Muscle of leg (tissue), 16 donors: Measurements from ENCODE around the gene PFN1. TPM values are rescaled to one million over a fixed set of nuclear protein-coding genes. Genes with fewer than 3 reads are reported as not detected.
A peak's percentile ranks its signal among the peaks of the same experiment; 100 is the strongest.

Experiments used
- DNase-seq: peaks from one replicate; pipeline ENCODE4 v3.0.0; 2013
- H3K27ac ChIP-seq: one replicate; pipeline ENCODE4 v1.5.1; 2013; ENCODE audit warnings: mild to moderate bottlenecking, low read length, control low read depth
- H3K27me3 ChIP-seq: one replicate; pipeline ENCODE4 v1.6.1; 2013; ENCODE audit warnings: low read length; ENCODE audit not compliant: control insufficient read depth, insufficient read depth
- H3K36me3 ChIP-seq: one replicate; pipeline ENCODE4 v1.6.1; 2013; ENCODE audit warnings: low read length; ENCODE audit not compliant: control insufficient read depth, insufficient read depth
- H3K4me1 ChIP-seq: one replicate; pipeline ENCODE4 v1.6.1; 2013; ENCODE audit warnings: low read length; ENCODE audit not compliant: control insufficient read depth, insufficient read depth
- H3K4me3 ChIP-seq: one replicate; pipeline ENCODE4 v1.5.1; 2013; ENCODE audit warnings: low read length, control low read depth
- H3K9me3 ChIP-seq: replicated peaks from 2 replicates; pipeline ENCODE4 v1.6.1; 2013; ENCODE audit warnings: low read depth, low read length; ENCODE audit not compliant: control insufficient read depth
- WGBS: methylation state at CpG from one replicate; pipeline ENCODE4 v1.1.5; 2013; ENCODE audit warnings: missing lambda C conversion rate; ENCODE audit not compliant: insufficient coverage; 5-methylcytosine and 5-hydroxymethylcytosine counted together
- long read RNA-seq, 11 donors: transcript quantifications; one replicate each; lab custom pipeline, GENCODE V29; 2026
- polyA plus RNA-seq, 8 donors: library from polyadenylated mRNA; unstranded; fragments of 120-200 nt; gene quantifications; one replicate each; pipeline versions ENCODE4 v1.2.1 to v1.2.3, GENCODE V29; 2013; ENCODE audit warnings: inconsistent platforms in 1 of 8, low replicate concordance in 1 of 8; ENCODE audit not compliant: insufficient read length in 8 of 8, insufficient read depth in 1 of 8
- total RNA-seq: library from RNA; stranded (reverse); fragments of 120-200 nt; gene quantifications from one replicate; pipeline ENCODE4 v1.2.4, GENCODE V29; 2013

The PFN1 gene
- total RNA-seq (175 TPM), polyA plus RNA-seq (100 to 1,000 TPM; 413 to 498 (median 454) TPM)
- long read RNA-seq, donor 1, transcript PFN1-203 (2 exons, 1,173 nt), result minor isoform, 30 of 175 reads
- long read RNA-seq, donor 1, transcript PFN1-201 (3 exons, 1,291 nt), result major isoform, 145 of 175 reads
- long read RNA-seq, donor 1, partial matches to known transcripts, result 0 of 175 reads
- long read RNA-seq, donor 1, other reads (novel, unspliced or antisense), result 0 of 175 reads
- long read RNA-seq, donor 2, transcript PFN1-201 (3 exons, 1,291 nt), result major isoform, 40 of 46 reads
- long read RNA-seq, donor 2, transcript PFN1-203 (2 exons, 1,173 nt), result minor isoform, 6 of 46 reads
- long read RNA-seq, donor 2, partial matches to known transcripts, result 0 of 46 reads
- long read RNA-seq, donor 2, other reads (novel, unspliced or antisense), result 0 of 46 reads
- long read RNA-seq, donor 3, transcript PFN1-201 (3 exons, 1,291 nt), result major isoform, 357 of 421 reads
- long read RNA-seq, donor 3, transcript PFN1-203 (2 exons, 1,173 nt), result minor isoform, 40 of 421 reads
- long read RNA-seq, donor 3, partial matches to known transcripts, result 17 of 421 reads
- long read RNA-seq, donor 3, other reads (novel, unspliced or antisense), result 7 of 421 reads
- long read RNA-seq, donor 4, transcript PFN1-201 (3 exons, 1,291 nt), result major isoform, 336 of 1,604 reads
- long read RNA-seq, donor 4, transcript PFN1-203 (2 exons, 1,173 nt), result minor isoform, 63 of 1,604 reads
- long read RNA-seq, donor 4, partial matches to known transcripts, result 881 of 1,604 reads
- long read RNA-seq, donor 4, other reads (novel, unspliced or antisense), result 324 of 1,604 reads
- long read RNA-seq, donor 5, transcript PFN1-201 (3 exons, 1,291 nt), result major isoform, 820 of 3,824 reads
- long read RNA-seq, donor 5, transcript PFN1-203 (2 exons, 1,173 nt), result minor isoform, 149 of 3,824 reads
- long read RNA-seq, donor 5, partial matches to known transcripts, result 2,095 of 3,824 reads
- long read RNA-seq, donor 5, other reads (novel, unspliced or antisense), result 760 of 3,824 reads
- long read RNA-seq, donor 6, transcript PFN1-203 (2 exons, 1,173 nt), result minor isoform, 78 of 728 reads
- long read RNA-seq, donor 6, transcript PFN1-201 (3 exons, 1,291 nt), result major isoform, 570 of 728 reads
- long read RNA-seq, donor 6, partial matches to known transcripts, result 67 of 728 reads
- long read RNA-seq, donor 6, other reads (novel, unspliced or antisense), result 13 of 728 reads
- long read RNA-seq, donor 7, transcript PFN1-201 (3 exons, 1,291 nt), result major isoform, 371 of 472 reads
- long read RNA-seq, donor 7, transcript PFN1-203 (2 exons, 1,173 nt), result minor isoform, 83 of 472 reads
- long read RNA-seq, donor 7, partial matches to known transcripts, result 6 of 472 reads
- long read RNA-seq, donor 7, other reads (novel, unspliced or antisense), result 12 of 472 reads
- long read RNA-seq, donor 8, transcript PFN1-203 (2 exons, 1,173 nt), result minor isoform, 49 of 2,975 reads
- long read RNA-seq, donor 8, transcript PFN1-201 (3 exons, 1,291 nt), result major isoform, 354 of 2,975 reads
- long read RNA-seq, donor 8, partial matches to known transcripts, result 2,148 of 2,975 reads
- long read RNA-seq, donor 8, other reads (novel, unspliced or antisense), result 424 of 2,975 reads
- long read RNA-seq, donor 9, transcript PFN1-203 (2 exons, 1,173 nt), result minor isoform, 68 of 367 reads
- long read RNA-seq, donor 9, transcript PFN1-201 (3 exons, 1,291 nt), result major isoform, 277 of 367 reads
- long read RNA-seq, donor 9, partial matches to known transcripts, result 12 of 367 reads
- long read RNA-seq, donor 9, other reads (novel, unspliced or antisense), result 10 of 367 reads
- long read RNA-seq, donor 10, transcript PFN1-201 (3 exons, 1,291 nt), result major isoform, 449 of 543 reads
- long read RNA-seq, donor 10, transcript PFN1-203 (2 exons, 1,173 nt), result minor isoform, 71 of 543 reads
- long read RNA-seq, donor 10, partial matches to known transcripts, result 8 of 543 reads
- long read RNA-seq, donor 10, other reads (novel, unspliced or antisense), result 15 of 543 reads
- long read RNA-seq, donor 11, transcript PFN1-201 (3 exons, 1,291 nt), result major isoform, 307 of 3,586 reads
- long read RNA-seq, donor 11, transcript PFN1-203 (2 exons, 1,173 nt), result minor isoform, 53 of 3,586 reads
- long read RNA-seq, donor 11, partial matches to known transcripts, result 3,015 of 3,586 reads
- long read RNA-seq, donor 11, other reads (novel, unspliced or antisense), result 211 of 3,586 reads

DNA sequence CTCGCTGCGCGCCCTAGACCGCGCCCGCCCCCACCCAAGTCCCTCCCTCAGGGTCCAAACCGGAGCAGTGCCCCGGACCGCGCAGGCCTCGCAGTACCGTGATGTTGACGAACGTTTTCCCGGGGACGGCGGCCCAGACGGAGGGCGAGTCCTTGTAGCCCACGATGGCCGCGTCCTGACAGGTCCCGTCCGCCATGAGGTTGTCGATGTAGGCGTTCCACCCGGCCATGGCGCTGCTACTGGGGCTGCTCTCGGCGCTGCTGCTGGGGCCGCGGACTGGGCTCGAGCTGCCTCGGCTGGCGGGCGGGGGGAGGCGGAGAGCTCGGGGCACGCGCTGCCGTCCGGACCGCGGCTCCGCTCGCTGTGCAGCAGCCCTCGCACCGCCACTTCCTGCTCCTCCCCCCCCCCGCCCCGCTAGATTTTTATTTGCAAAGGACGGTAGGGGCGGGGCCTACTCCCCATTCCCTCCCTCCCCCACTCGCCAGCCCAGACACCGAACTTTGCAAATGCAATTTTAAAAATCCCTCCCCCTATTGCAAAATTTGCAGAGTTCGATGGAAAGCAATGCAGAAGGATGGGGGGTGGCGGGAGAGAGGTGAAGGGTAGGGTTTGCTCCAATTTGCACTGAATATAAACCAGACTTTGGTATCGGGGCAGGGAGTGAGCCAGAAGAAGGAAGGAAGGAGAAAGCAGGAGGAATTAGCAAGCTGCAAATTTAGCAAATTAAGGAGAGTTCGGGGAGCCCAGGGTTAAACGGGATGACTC lies at the start of gene PFN1:
PFN1 (minus strand) TSS at position 365 of the 765 bp plus-strand sequence; CDS start at position 229, 136 bp downstream.
- H3K36me3 ChIP-seq, result peaks cover 35% of the 10 kb centered on the region
- H3K4me3 ChIP-seq, result peak within 1 kb of the TSS; percentile 90
- no peaks in the 10 kb centered on the region for H3K9me3 ChIP-seq
- H3K4me1 ChIP-seq, result peaks cover 50% of the 10 kb centered on the region
- under 1% methylated on average over 50 of the region's 59 CpGs for WGBS
- no peaks in the 10 kb centered on the region for H3K27me3 ChIP-seq
- H3K27ac ChIP-seq, result peak within 1 kb of the TSS; percentile 99
- peak; percentile 98 for DNase-seq

DNA sequence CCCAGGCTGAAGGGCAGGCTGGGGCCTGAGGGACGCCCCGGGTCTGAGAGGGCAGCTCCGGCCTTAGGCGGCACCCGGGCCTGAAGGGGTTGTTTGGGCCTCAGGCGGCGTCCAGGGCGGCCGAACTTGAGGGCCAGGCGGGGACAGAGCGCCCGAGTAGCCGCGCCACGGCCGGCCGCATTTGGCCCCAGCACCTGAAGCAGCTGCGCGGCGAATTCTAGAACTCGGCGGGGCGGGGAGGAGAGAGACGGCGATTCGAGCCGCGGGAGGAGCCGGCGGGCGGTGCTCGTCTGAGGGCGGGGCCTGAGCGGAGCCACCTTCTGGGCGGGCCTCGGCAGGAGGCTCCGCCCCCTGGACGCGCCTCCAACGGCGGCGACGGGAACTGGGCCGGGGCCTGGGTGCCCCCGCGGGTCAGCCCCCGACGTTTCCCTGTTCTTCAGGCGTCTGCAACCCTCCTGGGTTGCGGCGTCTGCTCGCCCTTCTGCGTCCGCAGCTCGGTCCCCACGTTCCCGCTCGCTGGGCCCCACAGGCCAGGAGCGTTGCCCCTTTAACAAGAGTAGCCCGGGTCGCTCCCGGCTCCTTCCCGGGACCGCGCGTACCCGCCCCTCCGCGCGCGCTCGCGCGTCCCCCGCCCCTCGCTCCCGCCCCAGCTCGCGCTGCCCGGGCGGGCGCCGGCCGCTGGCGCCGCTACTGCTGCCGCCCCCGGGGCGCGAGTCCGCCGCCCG lies 49.1 kb upstream of the PFN1 start, which contains the start of the genes INCA1 and KIF1C:
INCA1 (minus strand) TSS at position 221 of the 725 bp plus-strand sequence. CDS start 3,085 bp downstream, outside the sequence.
KIF1C (plus strand) TSS at position 649 of the 725 bp plus-strand sequence. CDS start 2,297 bp downstream, outside the sequence.
- DNase-seq, result peak; percentile 97
- Histone ChIP-seq H3K4me1 (peaks cover 35% of the 10 kb centered on the region), H3K36me3 (peaks cover 20% of the 10 kb centered on the region), H3K27ac (peak within 1 kb of the TSS; percentile 91), H3K9me3 (no peaks in the 10 kb centered on the region), H3K27me3 (no peaks in the 10 kb centered on the region), H3K4me3 (peak within 1 kb of the TSS; percentile 85)
- under 1% methylated on average over 93 of the region's 93 CpGs for WGBS

DNA sequence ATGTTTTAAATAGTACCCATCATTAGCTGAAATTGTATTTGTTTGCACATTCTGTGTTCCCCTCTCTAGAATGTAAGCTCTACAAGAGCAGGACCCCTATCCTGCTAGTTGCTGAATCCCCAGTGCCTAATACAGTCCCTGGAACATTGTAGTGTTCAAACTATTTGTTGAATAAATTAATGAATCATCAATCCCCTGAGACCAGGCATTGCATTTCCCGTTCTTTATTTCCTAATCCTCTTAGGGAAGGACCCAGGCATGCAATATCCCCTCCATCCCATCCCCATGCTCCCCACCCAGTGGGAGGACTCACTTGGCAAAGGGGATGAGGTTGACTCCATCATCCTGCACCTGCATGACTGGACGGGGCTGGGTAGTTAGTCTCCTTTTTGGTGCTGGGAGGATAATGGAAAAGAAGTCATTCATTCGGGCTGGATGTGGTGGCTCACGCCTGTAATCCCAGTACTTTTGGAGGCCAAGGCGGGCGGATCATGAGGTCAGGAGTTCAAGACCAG lies 45.8 kb upstream of the PFN1 start:
- H3K36me3 ChIP-seq, result no peaks in the 10 kb centered on the region
- H3K27me3 ChIP-seq, result no peaks in the 10 kb centered on the region
- 84% methylated on average over 4 of the region's 6 CpGs for WGBS
- no peak overlapping the region for H3K4me3 ChIP-seq
- peaks cover 20% of the 10 kb centered on the region for H3K4me1 ChIP-seq
- no peak for DNase-seq
- H3K9me3 ChIP-seq, result no peaks in the 10 kb centered on the region
- H3K27ac ChIP-seq, result no peak overlapping the region

DNA sequence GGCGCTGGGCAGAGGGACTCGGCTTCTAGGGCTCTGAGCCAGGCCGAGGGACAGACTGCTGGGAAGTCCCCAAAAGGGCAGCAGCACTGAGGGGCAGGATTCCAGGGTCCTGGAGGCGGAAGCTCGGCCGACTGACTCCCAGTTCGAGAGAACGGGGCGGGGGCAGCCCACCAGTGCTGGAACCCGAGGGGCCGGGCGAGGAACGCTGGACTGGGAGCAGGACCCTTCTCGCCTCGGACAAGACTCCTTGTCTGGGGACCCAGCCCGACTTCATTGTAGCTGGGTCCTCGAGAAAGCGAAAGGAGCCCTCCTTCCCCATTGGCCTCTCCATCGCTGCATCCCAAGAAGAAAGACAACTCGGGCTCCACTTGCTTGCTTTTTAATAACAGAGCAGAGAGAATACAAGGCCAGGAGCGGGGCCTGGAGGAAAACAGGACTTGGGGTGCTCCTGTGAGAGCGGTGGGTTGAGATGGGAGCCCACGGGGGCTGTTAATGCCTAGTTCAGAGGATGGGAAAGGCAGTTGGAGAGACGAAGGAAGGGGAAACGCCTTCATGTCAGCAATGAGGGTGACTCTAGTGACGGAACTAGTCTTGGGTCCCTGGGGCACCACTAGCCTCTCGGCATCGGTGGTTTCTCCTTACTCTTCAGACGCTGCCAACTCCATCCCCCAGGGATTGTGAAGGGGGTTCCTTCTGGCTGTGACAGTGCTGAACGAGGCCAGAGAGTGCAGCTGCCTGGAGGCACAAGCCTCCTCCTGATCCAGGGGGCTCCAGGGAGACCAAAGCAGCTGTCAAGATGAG lies 39.6 kb upstream of the PFN1 start:
- Histone ChIP-seq H3K9me3 (no peaks in the 10 kb centered on the region), H3K27ac (peak overlapping the region; percentile 96), H3K27me3 (no peaks in the 10 kb centered on the region), H3K36me3 (peaks cover under 1% of the 10 kb centered on the region), H3K4me1 (peaks cover 28% of the 10 kb centered on the region), H3K4me3 (peak overlapping the region; percentile 90)
- 3% methylated on average over 20 of the region's 30 CpGs for WGBS
- peak; percentile 79 for DNase-seq

DNA sequence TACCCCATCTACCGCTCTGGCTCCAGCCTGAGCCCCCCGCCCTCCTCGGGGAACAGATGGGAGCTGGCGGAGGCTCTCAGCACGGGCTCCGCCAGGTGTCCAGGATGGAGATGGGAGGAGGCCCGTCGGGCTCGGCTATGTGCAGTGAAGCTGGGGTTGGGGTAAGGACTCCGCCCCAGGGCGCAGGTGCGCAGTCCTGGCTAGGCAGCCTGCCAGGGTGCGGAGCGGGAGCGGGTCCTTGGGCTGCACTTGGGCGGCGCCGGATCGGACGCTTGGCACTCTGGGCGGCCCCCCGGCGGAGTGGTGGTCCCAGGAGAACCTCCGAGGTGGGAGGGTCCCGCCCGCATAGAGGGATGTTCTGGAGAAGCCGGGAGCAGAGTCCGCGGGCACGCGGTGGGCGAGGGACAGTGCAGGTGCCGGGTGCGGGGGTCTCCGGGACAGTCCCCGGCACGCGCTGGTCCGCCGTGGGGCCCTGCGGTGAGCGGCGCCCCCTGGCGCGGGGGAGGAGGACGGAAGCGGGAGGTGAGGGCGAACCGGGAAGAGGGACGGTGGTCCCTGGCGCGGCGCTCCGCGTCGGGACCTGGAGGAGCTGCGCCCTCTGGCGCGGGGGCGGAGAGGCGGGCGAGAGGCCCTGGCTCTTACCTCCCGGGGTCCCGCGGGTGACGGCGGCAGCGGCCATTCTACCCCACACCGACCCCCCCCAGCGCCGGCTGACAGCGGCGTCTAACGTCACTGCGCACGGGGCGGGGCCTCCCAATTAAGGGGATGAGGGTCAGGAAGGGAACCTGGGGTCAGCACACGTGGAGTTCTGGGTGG lies 38.8 kb upstream of the PFN1 start, which contains the start of gene CAMTA2:
CAMTA2 (minus strand) TSS at position 725 of the 816 bp plus-strand sequence. CDS start 1,453 bp downstream, outside the sequence.
- WGBS, result 1% methylated on average over 58 of the region's 78 CpGs
- H3K27me3 ChIP-seq, result no peaks in the 10 kb centered on the region
- H3K36me3 ChIP-seq, result peaks cover 9% of the 10 kb centered on the region
- peak within 1 kb of the TSS; percentile 96 for H3K27ac ChIP-seq
- H3K9me3 ChIP-seq, result no peaks in the 10 kb centered on the region
- H3K4me1 ChIP-seq, result peaks cover 28% of the 10 kb centered on the region
- H3K4me3 ChIP-seq, result peak within 1 kb of the TSS; percentile 90
- peak; percentile 92 for DNase-seq

DNA sequence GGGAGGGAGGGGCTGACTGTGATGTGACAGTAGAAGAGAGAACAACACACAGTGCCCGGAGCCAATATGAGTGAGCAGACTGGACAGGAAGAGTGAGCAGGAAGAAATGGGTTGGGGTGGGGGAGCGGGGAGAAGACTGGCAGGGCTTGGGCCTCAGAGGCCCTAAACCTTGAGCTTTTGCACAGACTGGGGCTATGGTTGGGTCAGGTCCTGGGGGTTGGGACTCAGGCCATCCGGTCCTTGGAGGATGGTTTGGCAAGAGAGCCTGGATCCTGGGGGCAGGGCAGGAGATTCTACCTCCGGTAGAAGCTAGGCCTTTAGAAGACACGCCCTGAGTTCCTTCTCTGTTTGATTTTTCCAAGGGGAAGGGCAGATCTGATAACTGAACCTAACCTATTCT lies 38.1 kb upstream of the PFN1 start:
- Histone ChIP-seq H3K9me3 (no peaks in the 10 kb centered on the region), H3K4me1 (peaks cover 28% of the 10 kb centered on the region), H3K27ac (peak overlapping the region; percentile 96), H3K36me3 (peaks cover 15% of the 10 kb centered on the region), H3K4me3 (peak overlapping the region; percentile 90), H3K27me3 (no peaks in the 10 kb centered on the region)
- no peak for DNase-seq
- 39% methylated on average over 5 of the region's 5 CpGs for WGBS
